Upper lobe of left lung (tissue), 6 donors: Measurements from ENCODE around the gene DGKB. TPM values are rescaled to one million over a fixed set of nuclear protein-coding genes. Genes with fewer than 3 reads are reported as not detected.

Experiments
- ATAC-seq, 2 donors: fragments of 200-7000 bp; cut with Tn5 transposase; one replicate each; pipeline ENCODE4 v1.9.1; 2022; ENCODE audit warnings: mild to moderate bottlenecking in 2 of 2, moderate library complexity in 2 of 2; ENCODE audit not compliant: low FRiP score in 2 of 2
- DNase-seq, 2 donors: peaks; one replicate each; pipeline ENCODE4 v3.0.0-alpha.2; 2019 to 2020
- H3K27ac ChIP-seq, 4 donors: fragments of 200-600 bp; sonication (generic); one replicate each; pipeline ENCODE4 v1.5.1; 2016 to 2019
- H3K27me3 ChIP-seq, 4 donors: fragments of 200-600 bp; sonication (generic); one replicate each; pipeline ENCODE4 v1.5.1; 2017 to 2019
- H3K36me3 ChIP-seq, 4 donors: fragments of 200-600 bp; sonication (generic); one replicate each; pipeline ENCODE4 v1.5.1; 2016 to 2019
- H3K4me1 ChIP-seq, 4 donors: fragments of 200-600 bp; sonication (generic); one replicate each; pipeline ENCODE4 v1.5.1; 2018 to 2019
- H3K4me3 ChIP-seq, 4 donors: fragments of 200-600 bp; sonication (generic); one replicate each; pipeline ENCODE4 v1.5.1; 2017 to 2019; ENCODE audit warnings: mild to moderate bottlenecking in 2 of 4, moderate library complexity in 1 of 4
- H3K9me3 ChIP-seq, 4 donors: fragments of 200-600 bp; sonication (generic); one replicate each; pipeline ENCODE4 v1.5.1; 2018 to 2019
- EP300 ChIP-seq, 4 donors: sonication (generic); formaldehyde crosslinking; IDR thresholded peaks; one replicate each; pipeline ENCODE4 v1.5.1; 2017; ENCODE audit warnings: antibody characterized with exemption in 4 of 4, control low read depth in 2 of 4
- POLR2A ChIP-seq, 4 donors: fragments of 450-650 bp; IDR thresholded peaks; one replicate each; pipeline ENCODE4 v1.5.1; 2016 to 2017; ENCODE audit warnings: antibody characterized with exemption in 4 of 4, mild to moderate bottlenecking in 2 of 4
- POLR2AphosphoS5 ChIP-seq, 2 donors: sonication (generic); formaldehyde crosslinking; IDR thresholded peaks; one replicate each; pipeline ENCODE4 v1.5.1; 2017; ENCODE audit warnings: antibody characterized with exemption in 2 of 2
- WGBS, 2 donors: methylation state at CpG; one replicate each; pipeline ENCODE4 v1.1.5; 2017 to 2018; 5-methylcytosine and 5-hydroxymethylcytosine counted together
- total RNA-seq, 6 donors: library from RNA; depleted of rRNA in 4 of 6; stranded (reverse); fragments of >200 nt in 4 of 6; gene quantifications; one replicate each; pipeline versions ENCODE4 v1.1.0 to v1.2.1, GENCODE V29; 2016 to 2021
- TF ChIP-seq, protein P1 (sequence below), 6 experiments: fragments of 450-650 bp in 4 of 6; fragments of 200-600 bp in 2 of 6; sonication (generic) in 2 of 6; IDR thresholded peaks; one replicate each; pipeline ENCODE4 v1.5.1; 2016 to 2019; ENCODE audit warnings: antibody characterized with exemption in 6 of 6
- donor health status: DM: no; HTN: no; CAD: no; lungs with moderate emphysema.
- donor health status: DM: no; HTN: yes; CAD: no; lungs with severe emphysema.

The DGKB gene
- total RNA-seq, 6 donors from 2014 or later = 0.09 to 0.30 (median 0.30) TPM; not detected in 3

DNA sequence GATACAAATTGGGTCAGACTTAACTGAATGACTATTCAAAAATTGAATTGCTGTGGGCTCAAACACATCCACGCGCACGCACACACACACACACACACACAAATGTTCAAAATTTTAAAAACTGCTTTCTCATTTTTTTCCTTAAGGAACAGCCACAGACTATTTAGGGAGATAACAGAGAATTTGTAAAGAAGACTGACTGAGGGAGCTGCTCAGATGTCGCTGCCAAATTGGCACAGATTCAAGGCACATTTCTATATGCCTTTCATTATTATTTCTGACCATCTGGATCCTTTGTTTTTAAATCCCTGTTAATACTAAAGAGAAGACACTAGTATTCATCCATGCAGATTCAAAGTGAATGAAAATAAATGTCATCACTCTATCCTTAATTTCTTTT is 154.8 kb downstream of the DGKB start:
- ATAC-seq = no peak
- no peaks in the 10 kb centered on the region for H3K27me3 ChIP-seq

DNA sequence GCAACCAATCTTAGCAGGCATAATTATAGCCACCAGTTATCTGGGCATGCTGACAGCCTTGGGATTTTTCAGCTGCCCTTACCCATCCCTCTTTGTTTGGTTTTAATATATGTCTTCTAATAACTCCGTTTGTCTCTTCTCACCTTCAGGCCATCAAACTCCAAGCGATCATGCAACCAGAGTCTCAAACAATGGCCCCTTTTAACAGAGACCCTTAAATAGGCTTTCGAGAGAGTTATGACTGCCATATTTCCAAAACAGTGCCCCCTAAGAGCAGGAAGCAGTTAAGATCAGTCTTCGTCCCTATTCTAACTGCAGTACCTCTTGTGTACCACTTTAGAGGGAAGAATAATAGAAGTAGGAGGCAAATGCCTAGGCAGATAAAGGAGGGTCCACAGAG is 157.5 kb downstream of the DGKB start:
- Histone ChIP-seq H3K4me1 (no peaks in the 10 kb centered on the region), H3K27ac (no peak overlapping the region), H3K36me3 (no peaks in the 10 kb centered on the region), H3K9me3 (peaks cover 5 to 19% (median 10%) of the 10 kb centered on the region in 4 donors), H3K4me3 (no peak overlapping the region), H3K27me3 (no peaks in the 10 kb centered on the region)
- TF ChIP-seq POLR2A (IDR thresholded peaks at IDR 0.05) (no peak), POLR2AphosphoS5 (IDR thresholded peaks at IDR 0.05) (no peak), EP300 (IDR thresholded peaks at IDR 0.05) (no peak)
- TF ChIP-seq, protein P1, sequence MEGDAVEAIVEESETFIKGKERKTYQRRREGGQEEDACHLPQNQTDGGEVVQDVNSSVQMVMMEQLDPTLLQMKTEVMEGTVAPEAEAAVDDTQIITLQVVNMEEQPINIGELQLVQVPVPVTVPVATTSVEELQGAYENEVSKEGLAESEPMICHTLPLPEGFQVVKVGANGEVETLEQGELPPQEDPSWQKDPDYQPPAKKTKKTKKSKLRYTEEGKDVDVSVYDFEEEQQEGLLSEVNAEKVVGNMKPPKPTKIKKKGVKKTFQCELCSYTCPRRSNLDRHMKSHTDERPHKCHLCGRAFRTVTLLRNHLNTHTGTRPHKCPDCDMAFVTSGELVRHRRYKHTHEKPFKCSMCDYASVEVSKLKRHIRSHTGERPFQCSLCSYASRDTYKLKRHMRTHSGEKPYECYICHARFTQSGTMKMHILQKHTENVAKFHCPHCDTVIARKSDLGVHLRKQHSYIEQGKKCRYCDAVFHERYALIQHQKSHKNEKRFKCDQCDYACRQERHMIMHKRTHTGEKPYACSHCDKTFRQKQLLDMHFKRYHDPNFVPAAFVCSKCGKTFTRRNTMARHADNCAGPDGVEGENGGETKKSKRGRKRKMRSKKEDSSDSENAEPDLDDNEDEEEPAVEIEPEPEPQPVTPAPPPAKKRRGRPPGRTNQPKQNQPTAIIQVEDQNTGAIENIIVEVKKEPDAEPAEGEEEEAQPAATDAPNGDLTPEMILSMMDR (IDR thresholded peaks at IDR 0.05) = no peak
- WGBS, 2 donors = 86 to 87% methylated on average over 4 of the region's 4 CpGs
- ATAC-seq (no peak), DNase-seq (no peak)

More for the DNA sequence above, 154.8 kb downstream of the DGKB start:
- H3K4me1 ChIP-seq = no peaks in the 10 kb centered on the region
- H3K4me3 ChIP-seq = no peak overlapping the region
- H3K36me3 ChIP-seq = no peaks in the 10 kb centered on the region
- H3K27ac ChIP-seq = no peak overlapping the region
- 70 to 78% methylated on average over 4 of the region's 4 CpGs for WGBS, 2 donors
- peaks cover 0 to 8% (median 4%) of the 10 kb centered on the region in 4 donors for H3K9me3 ChIP-seq
- no peak for DNase-seq
- no peak for TF ChIP-seq EP300 (IDR thresholded peaks at IDR 0.05)
- TF ChIP-seq POLR2AphosphoS5 (IDR thresholded peaks at IDR 0.05) = no peak
- no peak for TF ChIP-seq POLR2A (IDR thresholded peaks at IDR 0.05)
- TF ChIP-seq, protein P1 (IDR thresholded peaks at IDR 0.05) = no peak

DNA sequence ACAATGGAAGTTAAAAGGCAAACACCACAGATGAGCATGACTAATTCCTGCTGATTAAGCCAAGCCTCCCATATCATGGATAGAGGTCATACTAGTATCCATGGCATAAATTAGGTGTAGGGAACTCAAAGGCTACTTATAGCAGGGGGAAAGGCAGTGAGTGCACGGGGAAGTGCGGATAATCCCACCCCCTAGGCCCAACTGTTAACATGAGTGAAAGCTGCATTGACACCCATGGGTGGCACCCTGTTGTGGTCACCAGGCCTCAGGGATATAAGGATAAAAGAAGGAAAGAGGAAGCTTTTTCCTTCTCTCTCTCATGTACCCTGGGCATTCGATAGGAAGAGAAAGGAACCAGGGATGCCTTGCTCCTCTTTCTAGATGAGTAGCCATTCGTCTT is 161.9 kb downstream of the DGKB start:
- H3K4me1 ChIP-seq = no peaks in the 10 kb centered on the region
- no peaks in the 10 kb centered on the region for H3K36me3 ChIP-seq
- WGBS, 2 donors = 95 to 97% methylated on average over 4 of the region's 4 CpGs
- DNase-seq (no peak), ATAC-seq (no peak)
- no peaks in the 10 kb centered on the region for H3K27me3 ChIP-seq
- TF ChIP-seq, protein P1 (IDR thresholded peaks at IDR 0.05) = no peak
- TF ChIP-seq EP300 (IDR thresholded peaks at IDR 0.05) = no peak
- H3K27ac ChIP-seq = no peak overlapping the region
- peaks cover 5 to 28% (median 10%) of the 10 kb centered on the region in 4 donors for H3K9me3 ChIP-seq
- H3K4me3 ChIP-seq = no peak overlapping the region

DNA sequence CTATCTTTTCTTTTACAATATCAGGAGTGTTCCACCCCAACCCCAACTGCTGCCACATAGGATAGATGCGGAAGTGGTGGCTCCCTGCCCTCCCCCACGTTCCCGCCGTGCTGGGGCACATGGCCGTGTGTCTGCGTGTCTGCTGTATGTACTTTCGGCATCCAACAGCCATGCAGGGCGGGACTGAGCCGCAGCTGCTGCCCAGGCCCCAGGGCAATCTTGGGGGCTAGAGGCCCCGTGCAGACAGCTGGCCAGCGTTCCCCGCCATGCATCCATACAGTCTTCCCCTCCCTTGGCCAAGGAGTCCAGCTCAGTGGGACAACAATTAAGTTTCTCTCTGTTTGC is 162.7 kb downstream of the DGKB start:
- no peaks in the 10 kb centered on the region for H3K36me3 ChIP-seq
- H3K27me3 ChIP-seq = no peaks in the 10 kb centered on the region
- peak in 1 of 2 donors; percentile 55 for DNase-seq
- peaks cover 5 to 28% (median 10%) of the 10 kb centered on the region in 4 donors for H3K9me3 ChIP-seq
- H3K4me1 ChIP-seq = no peaks in the 10 kb centered on the region
- H3K4me3 ChIP-seq = no peak overlapping the region
- TF ChIP-seq POLR2AphosphoS5 (IDR thresholded peaks at IDR 0.05) (no peak), POLR2A (IDR thresholded peaks at IDR 0.05) (no peak), EP300 (IDR thresholded peaks at IDR 0.05) (no peak)
- TF ChIP-seq, protein P1 (IDR thresholded peaks at IDR 0.05) = no peak
- WGBS, 2 donors = 96% methylated on average over 11 to 12 of the region's 12 CpGs
- no peak overlapping the region for H3K27ac ChIP-seq
- peak in 1 of 2 donors; percentile 34 for ATAC-seq

DNA sequence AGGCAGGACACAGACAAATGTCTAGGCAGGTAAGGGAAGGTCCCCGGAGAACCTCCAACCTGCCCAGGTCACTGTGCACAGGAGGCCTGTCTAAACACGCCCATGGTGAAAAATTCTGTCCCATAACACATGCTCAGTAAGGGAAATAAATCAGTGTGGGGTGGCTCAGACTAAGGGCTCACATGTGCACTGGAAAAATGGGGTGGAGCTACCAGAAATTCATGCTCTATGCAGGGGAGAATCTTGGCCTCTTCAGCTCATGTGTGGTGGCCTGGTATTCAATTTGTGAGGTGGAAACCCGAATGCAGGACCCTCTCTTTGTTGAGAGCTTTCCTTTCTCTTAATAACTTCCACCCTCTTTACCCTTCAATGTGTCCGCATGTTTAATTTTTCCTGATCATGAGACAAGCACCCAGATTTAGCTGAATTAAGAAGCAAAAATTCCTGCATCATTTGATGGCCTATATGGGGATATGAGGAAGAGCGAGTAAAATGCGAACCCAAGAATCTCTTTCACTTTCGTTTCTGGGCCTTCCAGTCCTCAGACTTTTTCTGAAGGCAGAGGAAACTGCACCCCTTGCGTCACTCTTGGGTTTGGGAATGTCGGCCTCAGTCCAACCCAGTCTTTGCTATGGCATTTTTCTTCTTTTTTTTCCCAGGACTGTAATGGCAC is 163.2 kb downstream of the DGKB start:
- DNase-seq (no peak), ATAC-seq (no peak)
- H3K9me3 ChIP-seq = peaks cover 5 to 28% (median 9%) of the 10 kb centered on the region in 4 donors
- TF ChIP-seq EP300 (IDR thresholded peaks at IDR 0.05) (no peak), POLR2AphosphoS5 (IDR thresholded peaks at IDR 0.05) (no peak), POLR2A (IDR thresholded peaks at IDR 0.05) (no peak)
- TF ChIP-seq, protein P1 (IDR thresholded peaks at IDR 0.05) = no peak
- H3K4me1 ChIP-seq = no peaks in the 10 kb centered on the region
- H3K36me3 ChIP-seq = no peaks in the 10 kb centered on the region
- H3K27ac ChIP-seq = no peak overlapping the region
- no peaks in the 10 kb centered on the region for H3K27me3 ChIP-seq
- no peak overlapping the region for H3K4me3 ChIP-seq
- 80 to 84% methylated on average over 9 of the region's 9 CpGs for WGBS, 2 donors
